NCI-H128 (cell line): ENCODE results near the gene OR6T1.

Source experiments
- DNase-seq: peaks from one replicate; lab custom pipeline; 2025; ENCODE audit not compliant: unreplicated experiment; lab: John Stamatoyannopoulos, UW

OR6T1 gene, protein sequence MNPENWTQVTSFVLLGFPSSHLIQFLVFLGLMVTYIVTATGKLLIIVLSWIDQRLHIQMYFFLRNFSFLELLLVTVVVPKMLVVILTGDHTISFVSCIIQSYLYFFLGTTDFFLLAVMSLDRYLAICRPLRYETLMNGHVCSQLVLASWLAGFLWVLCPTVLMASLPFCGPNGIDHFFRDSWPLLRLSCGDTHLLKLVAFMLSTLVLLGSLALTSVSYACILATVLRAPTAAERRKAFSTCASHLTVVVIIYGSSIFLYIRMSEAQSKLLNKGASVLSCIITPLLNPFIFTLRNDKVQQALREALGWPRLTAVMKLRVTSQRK

DNA sequence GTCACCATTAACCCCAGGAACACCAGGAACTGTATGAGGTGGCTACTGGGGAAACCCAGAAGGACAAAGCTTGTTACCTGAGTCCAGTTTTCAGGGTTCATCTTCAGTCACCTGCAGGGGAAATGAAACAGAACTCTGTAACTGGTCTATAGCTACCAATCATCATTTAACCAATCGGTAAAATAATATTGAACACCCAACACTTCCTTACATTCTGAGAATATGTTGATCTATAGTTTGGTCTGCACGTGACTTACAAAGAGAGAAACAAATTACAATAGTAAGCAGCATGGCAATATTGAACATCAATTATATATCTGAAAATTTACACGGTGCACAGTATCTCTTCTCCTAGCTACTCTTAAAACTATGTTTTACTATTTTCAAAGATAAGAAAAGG lies at the start of gene OR6T1:
OR6T1 (minus strand) TSS at position 101 of the 400 bp plus-strand sequence; CDS start at position 101, 0 bp downstream.
- DNase-seq = no peak

DNA sequence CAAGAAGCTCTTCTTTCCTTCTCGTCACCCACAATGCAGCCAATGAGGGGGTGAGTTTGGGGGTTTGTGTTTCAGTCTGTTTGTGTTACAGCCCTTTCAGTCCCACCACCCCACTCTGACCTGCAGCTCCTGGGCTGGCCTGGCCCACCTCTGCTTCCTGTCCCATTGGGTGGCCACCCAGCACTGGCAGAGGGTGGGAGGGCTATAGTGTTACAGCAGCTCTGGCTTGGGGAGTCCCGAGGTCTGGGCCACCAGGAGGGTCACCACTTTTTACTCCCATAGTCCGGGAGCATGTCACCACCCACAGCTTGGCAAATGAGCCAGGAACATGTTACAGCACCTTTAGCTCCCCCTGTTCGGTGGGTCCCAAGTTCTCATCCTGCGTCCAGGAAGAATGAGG lies 35.7 kb upstream of the OR6T1 start:
- DNase-seq = no peak

DNA sequence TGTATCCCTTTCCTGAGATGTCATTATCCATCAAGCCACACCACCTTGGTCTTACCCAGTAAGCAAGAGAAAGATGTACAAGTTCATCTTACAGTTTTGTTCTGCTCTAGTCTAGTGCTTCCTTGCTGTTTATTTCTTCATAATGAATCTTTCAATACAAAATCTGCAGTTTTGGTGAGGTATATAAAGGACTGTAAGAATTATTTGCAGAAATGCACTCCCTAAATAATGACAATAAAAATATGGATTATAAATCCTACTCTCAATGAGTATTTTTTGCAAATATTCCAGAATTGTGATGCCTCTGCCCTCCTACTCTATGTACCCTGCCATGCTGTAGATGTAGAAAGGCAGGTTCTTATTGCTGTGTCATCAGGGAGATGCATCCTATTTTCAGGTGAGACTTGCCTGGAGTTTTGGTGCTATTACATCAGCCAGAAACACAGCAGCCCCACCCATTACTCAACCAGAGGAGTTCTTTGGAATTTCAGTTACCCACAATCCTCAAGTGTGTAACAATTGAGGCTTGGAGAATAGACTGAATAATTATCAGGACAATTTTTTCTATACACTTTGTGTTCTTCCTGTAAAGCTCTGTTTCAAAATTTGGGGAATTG lies 34.2 kb upstream of the OR6T1 start, which contains the start of gene OR10S1:
OR10S1 (minus strand) TSS at position 51 of the 617 bp plus-strand sequence. CDS start 117 bp downstream, outside the sequence.
- no peak for DNase-seq

DNA sequence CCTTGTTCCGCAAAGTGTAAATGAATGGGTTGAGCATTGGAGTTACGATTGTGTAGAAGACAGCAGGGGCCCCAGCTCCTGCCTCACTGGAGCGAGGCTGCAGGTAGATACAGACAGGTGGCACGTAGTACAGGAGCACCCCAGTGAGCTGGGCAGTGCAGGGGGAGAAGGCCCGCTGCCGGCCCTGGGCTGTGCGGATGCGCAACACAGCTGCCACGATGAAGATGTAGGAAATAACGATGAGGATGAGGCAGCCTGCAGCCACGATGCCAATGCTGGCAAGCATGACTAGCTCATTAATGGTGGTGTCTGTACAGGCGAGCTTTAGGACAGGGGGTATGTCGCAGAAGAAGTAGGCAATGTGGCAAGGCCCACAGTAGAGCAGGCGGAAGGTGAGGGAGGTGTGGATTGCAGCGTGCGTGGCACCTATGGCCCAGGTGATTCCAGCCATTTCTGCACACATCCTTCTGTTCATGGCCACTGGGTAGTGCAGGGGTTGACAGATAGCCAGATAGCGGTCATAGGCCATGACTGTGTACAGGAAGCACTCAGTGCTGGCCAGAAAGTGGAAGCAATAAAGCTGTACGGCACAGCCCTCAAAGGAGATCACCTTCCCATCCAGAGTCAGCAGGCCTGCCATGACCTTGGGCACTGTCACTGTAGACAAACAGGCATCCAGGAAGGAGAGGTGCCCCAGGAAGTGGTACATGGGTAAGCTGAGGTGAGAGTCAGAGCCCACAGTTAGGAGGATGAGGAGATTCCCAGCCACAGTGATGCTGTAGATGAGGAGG lies 33.3 kb upstream of the OR6T1 start:
- no peak for DNase-seq

DNA sequence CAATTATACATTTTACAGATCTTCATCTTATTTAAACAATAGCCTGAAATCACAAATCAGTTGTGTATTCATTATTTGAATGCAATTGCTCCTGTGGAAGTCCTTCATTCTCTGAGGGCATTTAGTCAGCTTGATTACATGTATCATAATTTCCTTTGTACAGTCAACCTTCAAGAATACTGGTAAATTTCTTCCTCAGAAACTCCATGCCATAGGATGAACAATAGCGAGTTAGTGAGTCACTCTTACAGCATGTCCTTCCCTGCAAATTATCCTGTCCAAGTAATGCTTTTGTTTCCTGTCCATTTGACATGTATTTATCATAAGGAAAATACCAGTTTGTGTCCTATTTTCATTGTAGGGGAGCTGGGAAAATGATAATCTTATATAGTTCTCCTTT lies 30.2 kb upstream of the OR6T1 start:
- DNase-seq = no peak

DNA sequence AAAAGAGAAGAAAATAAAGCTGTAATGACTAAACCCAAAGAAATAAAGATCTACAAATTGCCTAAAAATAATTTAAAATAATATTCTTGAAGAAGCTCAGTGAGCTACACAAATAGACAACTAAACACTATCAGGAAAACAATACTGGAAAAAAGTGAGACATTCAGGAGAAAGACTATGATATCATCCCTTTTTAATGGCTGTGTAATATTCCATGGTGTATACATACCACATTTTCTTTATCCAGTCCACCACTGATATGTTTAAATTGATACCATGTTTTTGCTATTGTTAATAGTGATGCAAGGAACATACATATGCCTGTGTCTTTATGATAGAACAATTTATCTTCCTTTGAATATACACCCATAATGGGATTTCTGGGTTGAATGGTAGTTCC lies 13.1 kb upstream of the OR6T1 start:
- no peak for DNase-seq

DNA sequence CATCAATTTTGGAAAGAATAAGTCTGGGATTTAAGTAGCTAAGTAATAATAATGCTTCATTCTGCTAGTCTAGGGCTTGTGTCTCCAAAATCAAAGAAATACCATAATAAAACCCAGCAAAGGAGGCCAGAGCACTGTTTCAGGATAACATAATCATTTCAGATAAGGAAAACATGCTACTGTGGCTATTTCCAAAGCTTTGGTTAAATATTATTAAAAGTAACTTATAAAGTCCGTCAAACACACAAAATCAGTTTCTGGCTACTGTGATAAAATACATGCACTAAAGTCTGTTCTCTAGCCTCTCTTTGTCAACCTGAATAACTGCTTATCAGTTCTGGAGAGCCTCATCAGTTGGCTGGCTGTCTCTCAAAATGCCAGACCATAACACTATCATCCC lies 1.5 kb upstream of the OR6T1 start:
- DNase-seq = no peak

DNA sequence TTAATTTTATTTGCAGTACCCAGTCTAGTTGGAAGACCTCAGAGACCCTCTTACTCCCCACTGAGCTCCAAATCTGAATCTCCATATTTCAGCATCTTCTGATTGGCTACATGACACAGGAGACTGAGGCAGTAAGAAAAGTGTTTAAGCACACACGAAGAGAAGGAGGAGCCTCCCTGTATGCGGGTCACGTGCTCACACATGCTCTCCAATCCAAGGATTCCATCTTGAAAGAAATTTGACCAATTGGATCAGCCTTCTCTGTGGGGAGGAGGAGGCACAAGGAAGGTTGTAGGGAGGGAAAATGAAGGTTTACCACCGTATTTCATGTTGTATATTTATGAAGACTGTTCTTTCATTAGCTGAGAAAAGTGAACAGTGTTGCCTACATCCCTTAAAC lies 1.2 kb downstream of the OR6T1 start:
- DNase-seq = no peak

DNA sequence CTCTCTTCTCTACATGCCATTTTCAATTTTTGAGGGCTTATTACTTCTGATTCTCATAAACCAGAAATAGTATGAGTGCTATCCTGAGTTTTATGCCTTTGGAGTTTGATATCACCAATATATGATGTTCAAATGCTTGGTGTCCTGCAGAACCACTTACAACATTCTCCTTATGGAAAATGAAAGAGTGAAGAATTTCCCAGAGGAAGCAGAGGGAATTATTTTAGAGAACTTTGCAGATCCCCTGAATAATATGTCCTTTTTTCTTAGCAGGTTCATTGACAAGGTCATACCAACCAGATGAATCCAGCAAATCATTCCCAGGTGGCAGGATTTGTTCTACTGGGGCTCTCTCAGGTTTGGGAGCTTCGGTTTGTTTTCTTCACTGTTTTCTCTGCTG lies 4.3 kb downstream of the OR6T1 start, which contains the start of gene OR4D5:
OR4D5 (plus strand) TSS at position 301 of the 400 bp plus-strand sequence; CDS start at position 301, 0 bp downstream.
- no peak for DNase-seq

DNA sequence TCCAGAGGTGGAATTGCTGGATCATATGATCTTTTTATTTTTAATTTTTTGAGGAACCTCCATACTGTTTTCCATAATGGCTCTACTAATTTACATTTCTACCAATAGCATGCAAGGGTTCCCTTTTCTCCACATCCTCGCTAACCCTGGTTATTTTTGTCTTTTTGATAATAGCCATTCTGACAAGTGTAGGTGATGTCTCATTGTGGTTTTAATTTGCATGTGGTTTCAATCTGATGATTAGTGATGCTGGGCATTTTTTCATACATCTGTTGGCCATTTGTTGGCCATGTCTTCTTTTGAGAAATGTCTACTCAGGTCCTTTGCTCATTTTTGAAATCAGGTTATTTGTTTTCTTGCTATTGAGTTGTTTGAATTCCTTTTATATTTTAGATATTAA lies 19.6 kb downstream of the OR6T1 start:
- no peak for DNase-seq

DNA sequence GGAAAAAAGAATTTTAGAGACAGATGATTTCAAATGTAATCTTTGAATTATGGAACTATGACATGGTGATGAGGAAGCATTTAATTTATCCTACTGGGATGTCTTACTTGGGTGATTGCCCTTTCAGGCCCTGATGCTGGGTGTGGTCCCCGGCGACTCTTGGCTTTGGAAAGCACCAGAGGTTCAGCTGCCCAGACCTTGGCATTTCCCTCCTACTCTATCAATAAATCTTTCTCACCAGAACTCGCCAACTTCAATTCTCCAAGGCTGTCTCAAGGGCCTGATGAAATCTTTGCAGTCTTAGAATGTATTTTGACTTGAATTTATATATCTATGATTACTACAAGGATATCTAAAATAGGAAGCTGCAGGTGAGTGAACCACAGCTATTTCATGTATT lies 22.7 kb downstream of the OR6T1 start:
- no peak for DNase-seq

DNA sequence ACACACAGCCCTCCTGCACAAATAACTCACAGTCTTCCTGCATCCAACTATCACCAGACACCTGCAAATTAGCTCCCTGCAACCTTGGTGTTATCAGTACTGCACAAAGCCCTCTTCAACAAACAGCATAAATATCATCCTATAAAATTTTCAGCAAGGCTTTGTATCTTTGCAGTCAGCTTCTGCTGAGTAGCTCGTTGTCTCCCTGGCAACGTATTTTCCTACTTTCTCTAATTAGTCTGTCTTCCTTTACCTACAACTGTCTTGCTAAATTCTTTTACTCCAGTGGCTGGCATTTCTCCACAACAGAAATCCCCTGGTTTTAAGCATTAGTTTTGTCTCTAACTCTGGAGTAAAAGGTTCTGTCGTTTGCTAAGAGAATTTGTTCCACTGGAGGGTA lies 37.8 kb downstream of the OR6T1 start:
- DNase-seq = no peak

DNA sequence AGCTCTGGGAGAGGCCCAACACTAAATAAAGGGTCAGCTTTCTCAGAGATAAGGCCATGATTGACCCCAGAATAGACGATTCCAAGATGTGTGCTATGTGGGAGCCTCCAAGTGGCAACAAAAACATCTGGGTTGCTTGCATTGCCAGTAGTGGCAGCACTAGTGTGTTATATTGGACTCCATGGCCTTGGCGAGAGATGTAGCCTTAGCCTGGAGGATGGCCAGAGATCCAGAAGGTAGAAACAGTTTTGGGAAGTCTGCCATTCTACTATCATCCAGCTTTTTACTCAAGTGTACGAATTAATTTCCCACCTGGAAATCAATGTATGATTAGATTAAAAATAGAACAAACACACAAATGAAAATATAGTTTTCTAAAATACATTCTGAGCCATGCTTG lies 38.7 kb downstream of the OR6T1 start:
- no peak for DNase-seq

DNA sequence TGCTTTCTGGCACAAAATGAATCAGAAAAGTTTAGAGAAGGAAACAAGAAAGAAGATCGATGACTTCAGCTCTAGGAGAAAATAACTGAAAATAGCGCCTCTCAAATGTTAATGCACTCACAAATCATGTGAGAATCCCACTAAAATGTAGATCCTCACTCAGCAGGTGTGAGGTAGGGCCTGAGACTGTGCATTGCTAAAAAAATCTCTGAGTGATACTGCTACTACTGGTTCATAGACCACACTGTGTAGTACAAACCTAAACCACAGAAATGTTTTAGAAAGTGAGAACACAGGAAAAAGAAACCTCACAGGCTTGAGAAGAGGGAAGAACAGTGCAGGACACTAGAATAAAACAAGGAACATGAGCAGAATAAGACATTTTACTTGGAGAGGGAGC lies 39.7 kb downstream of the OR6T1 start:
- DNase-seq = no peak

DNA sequence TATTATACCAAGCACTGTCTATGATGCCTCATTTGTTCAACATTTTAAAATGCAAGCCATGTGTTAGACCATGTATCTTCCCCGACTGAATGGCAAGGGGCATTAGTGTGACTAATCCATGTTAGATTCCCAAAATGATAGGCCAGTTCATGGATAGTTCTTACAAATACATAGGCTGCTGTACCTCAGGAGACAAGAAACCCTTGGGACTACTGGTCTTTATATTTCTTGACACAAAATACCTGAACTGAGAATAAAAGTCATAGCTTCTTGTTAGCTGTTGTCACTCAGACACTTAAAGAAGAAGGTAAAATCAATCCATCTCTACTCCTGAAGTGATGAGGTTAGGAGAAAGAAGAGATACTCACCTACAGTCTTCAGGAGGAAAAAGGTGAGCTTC lies 41.8 kb downstream of the OR6T1 start, which contains the start of gene OR8D4:
OR8D4 (plus strand) TSS at position 301 of the 400 bp plus-strand sequence. CDS start 4,265 bp downstream, outside the sequence.
- no peak for DNase-seq

DNA sequence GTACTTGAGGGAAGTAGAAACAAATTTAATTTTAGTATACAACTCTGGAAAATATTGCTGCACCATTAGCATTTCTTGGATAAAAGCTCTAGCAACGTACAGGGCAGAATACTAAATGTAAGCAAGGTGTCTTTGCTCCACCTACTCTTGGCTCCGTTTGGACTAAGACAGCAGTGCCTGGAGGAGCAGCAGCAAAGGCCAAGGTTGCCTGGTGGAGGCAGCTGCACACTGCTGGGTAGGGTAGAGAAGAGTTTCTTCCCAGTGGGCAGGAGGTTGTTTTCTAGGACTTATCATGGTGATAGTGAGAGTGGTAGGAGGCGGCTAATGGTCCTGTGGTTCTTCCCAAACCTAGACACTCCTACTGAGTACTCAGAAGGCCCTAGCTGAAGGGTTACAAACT lies 43.8 kb downstream of the OR6T1 start:
- no peak for DNase-seq
